GM12878 (cell line): ENCODE measurements around the gene SNX21. TPM values are rescaled to one million over a fixed set of nuclear protein-coding genes. Genes with fewer than 3 reads are reported as not detected.

Experiments used
- BCLAF1 ChIP-seq: fragments of 450-650 bp; IDR thresholded peaks from 2 replicates; pipeline ENCODE4 v1.6.1; 2017; ENCODE audit warnings: antibody characterized with exemption, mild to moderate bottlenecking, moderate library complexity
- NR2C1 ChIP-seq: fragments of 450-650 bp; IDR thresholded peaks from 2 replicates; pipeline ENCODE4 v1.6.1; 2017; ENCODE audit warnings: antibody characterized with exemption, mild to moderate bottlenecking, moderate library complexity
- SP1 ChIP-seq: IDR thresholded peaks from one replicate; pipeline ENCODE4 v1.6.1; 2011; ENCODE audit warnings: low read depth, low read length
- ZNF274 ChIP-seq: IDR thresholded peaks from one replicate; pipeline ENCODE4 v1.8.0; 2011; ENCODE audit not compliant: insufficient read length, insufficient read depth
- polyA plus RNA-seq, 11 experiments: library from polyadenylated mRNA; depleted of rRNA in 4 of 11; unstranded in 6 of 11; stranded (reverse) in 5 of 11; fragments of >200 nt; fragmentation: Nextera tagmentation in 4 of 11; fragmentation: Illumina TruSeq in 1 of 11; extraction: Ambion mirVana in 4 of 11; extraction: Trizol in 1 of 11; gene quantifications; 1 replicate in 1 of 11; 2 replicates in 10 of 11; pipeline versions ENCODE4 v1.2.1 to v1.2.3, GENCODE V29; 2011 to 2016; ENCODE audit warnings: inconsistent platforms in 2 of 11, missing spikeins in 2 of 11, low read depth in 1 of 11
- total RNA-seq, 4 experiments: library from RNA; depleted of rRNA in 3 of 4; stranded (reverse); fragments of >200 nt in 3 of 4; fragmentation: Illumina TruSeq in 1 of 4; extraction: Trizol in 1 of 4; gene quantifications; 2 replicates each; pipeline versions ENCODE4 v1.2.1 to v1.2.3, GENCODE V29; 2013 to 2021
- TF ChIP-seq, protein P1 (sequence below): fragments of 450-650 bp; IDR thresholded peaks from 2 replicates; pipeline ENCODE4 v1.6.1; 2017; ENCODE audit warnings: borderline replicate concordance
- TF ChIP-seq, protein P2 (sequence below): fragments of 150-350 bp; IDR thresholded peaks from 2 replicates; pipeline ENCODE4 v1.6.1; 2016; ENCODE audit warnings: low read depth, low read length

Gene SNX21
- total and polyA plus RNA-seq, 10 of the 15 experiments (the other 5 are each of a cell fraction or from before 2014, with no cell fraction given): 0.10 to 1.4 (median 0.57) TPM

DNA sequence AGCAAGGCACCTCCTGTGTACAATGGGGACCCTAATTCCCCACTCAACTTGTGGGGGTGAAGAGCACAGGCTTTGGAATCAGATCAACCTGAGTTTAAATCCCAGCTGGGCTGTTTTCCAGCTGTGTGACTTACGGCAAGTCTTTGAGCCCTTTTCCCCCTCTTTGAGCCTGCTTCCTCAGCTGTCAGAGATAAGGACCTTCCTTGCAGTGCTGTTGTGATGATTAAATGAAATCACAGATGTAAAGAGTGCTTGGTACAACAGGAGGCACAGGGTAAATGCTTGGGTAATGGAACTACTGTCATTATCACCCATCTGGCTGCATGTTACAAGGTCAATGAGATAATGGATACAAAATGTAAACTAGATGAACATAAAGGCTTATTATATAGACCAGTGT lies 3.2 kb downstream of the SNX21 start (continued):
- TF ChIP-seq BCLAF1 (no peak), NR2C1 (no peak), SP1 (no peak), ZNF274 (no peak)
- TF ChIP-seq, protein P1, sequence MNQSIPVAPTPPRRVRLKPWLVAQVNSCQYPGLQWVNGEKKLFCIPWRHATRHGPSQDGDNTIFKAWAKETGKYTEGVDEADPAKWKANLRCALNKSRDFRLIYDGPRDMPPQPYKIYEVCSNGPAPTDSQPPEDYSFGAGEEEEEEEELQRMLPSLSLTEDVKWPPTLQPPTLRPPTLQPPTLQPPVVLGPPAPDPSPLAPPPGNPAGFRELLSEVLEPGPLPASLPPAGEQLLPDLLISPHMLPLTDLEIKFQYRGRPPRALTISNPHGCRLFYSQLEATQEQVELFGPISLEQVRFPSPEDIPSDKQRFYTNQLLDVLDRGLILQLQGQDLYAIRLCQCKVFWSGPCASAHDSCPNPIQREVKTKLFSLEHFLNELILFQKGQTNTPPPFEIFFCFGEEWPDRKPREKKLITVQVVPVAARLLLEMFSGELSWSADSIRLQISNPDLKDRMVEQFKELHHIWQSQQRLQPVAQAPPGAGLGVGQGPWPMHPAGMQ: no peak
- TF ChIP-seq, protein P2, sequence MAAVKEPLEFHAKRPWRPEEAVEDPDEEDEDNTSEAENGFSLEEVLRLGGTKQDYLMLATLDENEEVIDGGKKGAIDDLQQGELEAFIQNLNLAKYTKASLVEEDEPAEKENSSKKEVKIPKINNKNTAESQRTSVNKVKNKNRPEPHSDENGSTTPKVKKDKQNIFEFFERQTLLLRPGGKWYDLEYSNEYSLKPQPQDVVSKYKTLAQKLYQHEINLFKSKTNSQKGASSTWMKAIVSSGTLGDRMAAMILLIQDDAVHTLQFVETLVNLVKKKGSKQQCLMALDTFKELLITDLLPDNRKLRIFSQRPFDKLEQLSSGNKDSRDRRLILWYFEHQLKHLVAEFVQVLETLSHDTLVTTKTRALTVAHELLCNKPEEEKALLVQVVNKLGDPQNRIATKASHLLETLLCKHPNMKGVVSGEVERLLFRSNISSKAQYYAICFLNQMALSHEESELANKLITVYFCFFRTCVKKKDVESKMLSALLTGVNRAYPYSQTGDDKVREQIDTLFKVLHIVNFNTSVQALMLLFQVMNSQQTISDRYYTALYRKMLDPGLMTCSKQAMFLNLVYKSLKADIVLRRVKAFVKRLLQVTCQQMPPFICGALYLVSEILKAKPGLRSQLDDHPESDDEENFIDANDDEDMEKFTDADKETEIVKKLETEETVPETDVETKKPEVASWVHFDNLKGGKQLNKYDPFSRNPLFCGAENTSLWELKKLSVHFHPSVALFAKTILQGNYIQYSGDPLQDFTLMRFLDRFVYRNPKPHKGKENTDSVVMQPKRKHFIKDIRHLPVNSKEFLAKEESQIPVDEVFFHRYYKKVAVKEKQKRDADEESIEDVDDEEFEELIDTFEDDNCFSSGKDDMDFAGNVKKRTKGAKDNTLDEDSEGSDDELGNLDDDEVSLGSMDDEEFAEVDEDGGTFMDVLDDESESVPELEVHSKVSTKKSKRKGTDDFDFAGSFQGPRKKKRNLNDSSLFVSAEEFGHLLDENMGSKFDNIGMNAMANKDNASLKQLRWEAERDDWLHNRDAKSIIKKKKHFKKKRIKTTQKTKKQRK: no peak
